Brain microvascular endothelial cell (primary cell): ENCODE measurements around the gene DIO2.

Source experiments
- DNase-seq: peaks from one replicate; pipeline ENCODE4 v3.0.0-alpha.2; 2020
- H3K27ac ChIP-seq: fragments of 250-450 bp; sonication (Bioruptor Pico); 2 replicates; pipeline ENCODE4 v1.5.1; 2020; ENCODE audit warnings: mild to moderate bottlenecking, moderate library complexity
- H3K27me3 ChIP-seq: fragments of 250-450 bp; sonication (Bioruptor Pico); replicated peaks from 2 replicates; pipeline ENCODE4 v1.5.1; 2020; ENCODE audit warnings: mild to moderate bottlenecking
- H3K36me3 ChIP-seq: fragments of 250-450 bp; sonication (Bioruptor Pico); replicated peaks from 2 replicates; pipeline ENCODE4 v1.5.1; 2020; ENCODE audit warnings: mild to moderate bottlenecking
- H3K4me3 ChIP-seq: 2 replicates; pipeline ENCODE4 v1.5.1; 2011; ENCODE audit warnings: low read depth, mild to moderate bottlenecking, control low read depth, low read length, moderate library complexity
- in situ Hi-C: cut with HindIII; loops from 2 replicates; pipeline ENCODE4 v1.10.0; 2017; ENCODE audit warnings: low sequenced_read_pairs, low pct_ligation_motif_present
- TF ChIP-seq, protein P1 (sequence below): IDR thresholded peaks from 2 replicates; pipeline ENCODE4 v1.5.1; 2011; ENCODE audit warnings: low read depth, mild to moderate bottlenecking, moderate library complexity, low read length, control low read depth, inconsistent platforms; ENCODE audit errors: missing control alignments

DIO2 gene

DNA sequence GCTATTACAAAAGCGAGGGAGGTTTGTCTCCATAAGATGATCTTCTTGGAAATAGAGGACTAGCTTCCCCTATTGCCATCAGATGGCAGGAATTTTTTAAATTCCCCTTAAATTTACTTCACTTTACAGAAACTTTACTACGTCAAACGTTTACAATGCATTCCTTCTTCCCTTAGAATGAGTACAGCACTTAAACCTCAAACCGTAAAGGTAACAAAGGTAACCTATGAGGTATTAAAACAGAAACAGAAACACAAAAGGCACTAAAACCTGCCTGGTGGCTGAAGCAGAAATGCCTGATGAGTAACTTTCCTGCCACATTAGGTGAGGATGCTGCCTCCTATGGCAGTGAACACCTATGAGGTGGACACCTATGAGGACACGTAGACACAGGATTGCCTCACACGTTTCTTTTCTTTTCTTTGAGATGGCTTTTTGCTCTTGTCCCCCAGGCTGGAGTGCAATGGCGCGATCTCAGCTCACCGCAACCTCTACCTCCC is 25.0 kb downstream of the DIO2 start:
- TF ChIP-seq, protein P1, sequence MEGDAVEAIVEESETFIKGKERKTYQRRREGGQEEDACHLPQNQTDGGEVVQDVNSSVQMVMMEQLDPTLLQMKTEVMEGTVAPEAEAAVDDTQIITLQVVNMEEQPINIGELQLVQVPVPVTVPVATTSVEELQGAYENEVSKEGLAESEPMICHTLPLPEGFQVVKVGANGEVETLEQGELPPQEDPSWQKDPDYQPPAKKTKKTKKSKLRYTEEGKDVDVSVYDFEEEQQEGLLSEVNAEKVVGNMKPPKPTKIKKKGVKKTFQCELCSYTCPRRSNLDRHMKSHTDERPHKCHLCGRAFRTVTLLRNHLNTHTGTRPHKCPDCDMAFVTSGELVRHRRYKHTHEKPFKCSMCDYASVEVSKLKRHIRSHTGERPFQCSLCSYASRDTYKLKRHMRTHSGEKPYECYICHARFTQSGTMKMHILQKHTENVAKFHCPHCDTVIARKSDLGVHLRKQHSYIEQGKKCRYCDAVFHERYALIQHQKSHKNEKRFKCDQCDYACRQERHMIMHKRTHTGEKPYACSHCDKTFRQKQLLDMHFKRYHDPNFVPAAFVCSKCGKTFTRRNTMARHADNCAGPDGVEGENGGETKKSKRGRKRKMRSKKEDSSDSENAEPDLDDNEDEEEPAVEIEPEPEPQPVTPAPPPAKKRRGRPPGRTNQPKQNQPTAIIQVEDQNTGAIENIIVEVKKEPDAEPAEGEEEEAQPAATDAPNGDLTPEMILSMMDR = no peak
- in situ Hi-C loops = no loop called here
- no peaks in the 10 kb centered on the region for H3K36me3 ChIP-seq
- no peak overlapping the region for H3K27ac ChIP-seq
- DNase-seq = no peak
- no peaks in the 10 kb centered on the region for H3K27me3 ChIP-seq
- no peak overlapping the region for H3K4me3 ChIP-seq

DNA sequence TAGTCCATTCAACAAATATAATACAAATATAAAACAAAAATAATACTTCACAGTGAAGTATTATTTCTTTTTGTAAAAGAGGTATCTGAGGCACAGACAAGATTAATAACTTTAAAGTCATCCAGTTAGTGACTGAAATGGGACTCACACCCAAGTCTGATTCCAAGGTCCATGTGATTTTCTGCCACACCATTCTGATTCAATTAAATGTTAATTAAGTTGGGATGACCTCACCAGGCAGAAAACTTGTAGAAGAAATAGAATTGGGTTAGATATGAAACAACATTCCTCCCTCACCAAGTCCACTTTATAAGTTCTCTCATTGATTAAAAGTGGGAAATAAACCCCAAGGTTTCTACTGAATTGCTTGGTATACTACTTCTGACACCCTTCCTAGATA is 34.4 kb downstream of the DIO2 start:
- TF ChIP-seq, protein P1 = no peak
- in situ Hi-C loops = no loop called here
- no peaks in the 10 kb centered on the region for H3K27me3 ChIP-seq
- DNase-seq = no peak
- no peak overlapping the region for H3K27ac ChIP-seq
- H3K4me3 ChIP-seq = no peak overlapping the region
- no peaks in the 10 kb centered on the region for H3K36me3 ChIP-seq

DNA sequence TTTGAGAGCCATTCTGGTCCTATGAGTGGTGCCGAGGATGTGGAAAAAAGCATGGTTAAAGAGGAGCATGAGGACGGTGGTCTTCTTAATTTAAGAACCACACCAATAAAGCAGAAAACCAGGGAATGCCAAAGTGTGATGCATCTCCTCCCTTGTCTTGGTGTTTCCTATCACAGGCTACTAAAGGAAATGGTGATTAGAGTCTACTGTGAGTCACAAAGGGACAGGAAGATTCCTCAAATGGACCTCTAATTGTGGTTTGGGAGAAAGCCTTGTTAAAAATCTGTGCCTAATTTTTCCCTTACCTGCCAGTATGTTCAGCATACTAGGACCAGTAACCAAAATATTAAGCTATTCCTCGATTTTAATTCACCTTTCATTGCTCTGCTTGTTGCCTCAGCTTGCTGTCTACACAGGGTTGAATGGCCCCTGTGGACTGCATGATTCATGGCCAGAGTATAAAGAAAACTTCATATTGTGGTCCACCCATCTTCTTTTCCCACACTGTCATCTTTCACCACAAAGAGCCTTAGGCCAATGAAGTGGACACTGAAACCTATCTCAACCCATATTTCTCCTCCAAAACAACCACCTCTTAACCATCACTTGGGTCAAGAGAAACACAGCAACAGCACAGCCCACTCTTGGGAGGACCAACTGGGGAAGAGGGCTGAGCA is 38.8 kb downstream of the DIO2 start:
- H3K27me3 ChIP-seq = no peaks in the 10 kb centered on the region
- TF ChIP-seq, protein P1 = no peak
- H3K4me3 ChIP-seq = no peak overlapping the region
- no peak overlapping the region for H3K27ac ChIP-seq
- peak; percentile 45 for DNase-seq
- no peaks in the 10 kb centered on the region for H3K36me3 ChIP-seq
- in situ Hi-C loops = no loop called here

DNA sequence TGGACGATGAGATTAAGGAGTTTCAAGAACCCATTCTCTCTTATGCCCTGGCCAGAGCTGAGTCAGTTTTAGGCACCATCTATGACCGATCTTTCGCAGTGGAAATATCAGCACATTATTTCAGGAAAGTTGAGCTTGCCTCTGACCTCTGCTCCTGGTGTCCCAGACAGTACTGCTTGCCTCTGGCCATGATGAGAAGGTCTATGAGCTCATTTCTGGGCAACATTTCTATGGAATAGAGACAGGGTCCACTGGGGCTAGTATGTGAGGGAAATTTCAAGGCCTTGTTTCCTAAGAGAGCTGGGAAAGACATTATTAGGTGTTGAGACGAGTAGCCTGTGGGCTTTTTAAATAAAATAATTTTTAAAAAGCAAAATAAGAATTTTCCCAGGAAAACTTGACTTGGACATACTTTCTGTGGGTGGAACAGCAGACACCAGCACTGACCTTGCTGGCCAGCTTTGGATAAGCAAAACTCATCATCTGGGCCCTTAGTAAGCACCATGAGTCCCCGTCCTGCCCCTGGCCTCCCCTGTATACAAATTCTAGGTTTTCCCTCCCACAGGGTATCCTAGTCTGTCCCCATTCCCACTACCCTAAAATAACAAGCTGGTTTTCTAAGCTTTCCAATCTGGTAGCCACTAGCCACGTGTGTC is 43.4 kb downstream of the DIO2 start:
- Histone ChIP-seq H3K36me3 (no peaks in the 10 kb centered on the region), H3K4me3 (no peak overlapping the region), H3K27ac (no peak overlapping the region), H3K27me3 (no peaks in the 10 kb centered on the region)
- TF ChIP-seq, protein P1 = no peak
- no peak for DNase-seq
- in situ Hi-C loops = no loop called here

DNA sequence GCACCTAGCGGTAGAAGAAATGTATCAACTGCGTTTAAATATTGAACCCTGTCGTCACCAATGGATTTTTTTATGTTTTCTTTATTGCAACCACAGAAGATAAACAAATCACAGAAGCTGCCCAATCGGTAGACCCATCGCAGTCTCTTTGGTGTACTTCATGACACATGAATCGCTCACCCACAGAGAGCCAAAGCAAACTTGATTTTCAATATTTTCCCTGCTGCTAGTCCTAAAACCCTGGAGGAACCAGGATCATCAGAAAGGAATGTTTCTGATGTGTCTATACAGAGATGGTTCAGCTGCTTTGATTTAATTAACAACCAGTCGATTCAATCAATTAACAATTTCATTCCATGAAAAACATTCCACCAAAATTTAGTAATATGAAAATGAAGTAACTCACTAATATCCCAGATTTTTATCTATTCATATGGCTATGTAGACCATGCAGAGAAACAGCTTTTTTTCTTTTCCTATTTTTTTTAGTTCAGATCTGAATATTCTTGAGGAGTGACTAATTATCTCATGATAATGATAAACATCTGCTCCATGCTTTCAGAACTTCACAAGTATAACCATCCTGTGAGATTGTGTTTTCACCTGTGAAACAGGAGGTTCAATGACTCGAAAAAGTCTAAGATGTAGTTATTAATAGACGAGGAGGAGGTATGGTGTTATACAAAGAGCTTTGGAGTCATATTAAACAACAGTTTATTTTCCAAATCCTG is 46.1 kb downstream of the DIO2 start:
- peak; percentile 87 for DNase-seq
- in situ Hi-C loops = no loop called here
- Histone ChIP-seq H3K4me3 (no peak overlapping the region), H3K27ac (no peak overlapping the region), H3K27me3 (no peaks in the 10 kb centered on the region), H3K36me3 (no peaks in the 10 kb centered on the region)
- TF ChIP-seq, protein P1 = no peak
